HEK293 (cell line): Measurements from ENCODE around the gene FHIT.

Source experiments
- CTCF ChIA-PET: fragments of 350-600 bp; formaldehyde crosslinking; extraction: SDS; loops from one replicate; lab custom pipeline; 2021; ENCODE audit warnings: antibody characterized with exemption; lab: Yijun Ruan, JAX
- POLR2A ChIA-PET: fragments of 300-600 bp; formaldehyde crosslinking; extraction: SDS; loops from one replicate; lab custom pipeline; 2020; ENCODE audit warnings: antibody characterized with exemption, inconsistent platforms; lab: Yijun Ruan, JAX
- H3K27ac ChIP-seq: fragments of 200-500 bp; sonication (Bioruptor generic); 2 replicates; pipeline ENCODE4 v1.5.1; 2014; ENCODE audit warnings: low read depth, low read length, control low read depth, inconsistent platforms; ENCODE audit errors: extremely low read depth
- H3K36me3 ChIP-seq, 2 experiments: fragments of 200-500 bp in 1 of 2; sonication (Bioruptor generic) in 1 of 2; 1 replicate in 1 of 2; 2 replicates in 1 of 2; pipeline ENCODE4 v1.5.1; 2014 to 2017; ENCODE audit warnings: inconsistent platforms in 2 of 2, low read length in 2 of 2; ENCODE audit not compliant: control insufficient read depth in 2 of 2, insufficient read depth in 1 of 2
- H3K4me1 ChIP-seq: fragments of 200-500 bp; sonication (Bioruptor generic); 2 replicates; pipeline ENCODE4 v1.5.1; 2014; ENCODE audit warnings: mild to moderate bottlenecking, low read length, inconsistent platforms; ENCODE audit not compliant: control insufficient read depth, insufficient read depth
- H3K4me3 ChIP-seq: 2 replicates; pipeline ENCODE4 v1.5.1; 2011; ENCODE audit warnings: low read depth, mild to moderate bottlenecking, control low read depth, low read length, moderate library complexity
- H3K9me3 ChIP-seq: fragments of 200-500 bp; sonication (Bioruptor generic); 2 replicates; pipeline ENCODE4 v1.5.1; 2014; ENCODE audit warnings: low read depth, low read length, inconsistent platforms; ENCODE audit not compliant: control insufficient read depth, insufficient read depth
- BCL11B ChIP-seq: fragments of 450-650 bp; formaldehyde crosslinking; IDR thresholded peaks from 2 replicates; pipeline ENCODE4 v1.5.1; 2016; ENCODE audit warnings: low read depth, missing biosample characterization, missing genetic modification characterization
- GLIS2 ChIP-seq: fragments of 450-650 bp; formaldehyde crosslinking; IDR thresholded peaks from 2 replicates; pipeline ENCODE4 v1.5.1; 2016; ENCODE audit warnings: missing biosample characterization, missing genetic modification characterization
- HOXC10 ChIP-seq: sonication (generic); formaldehyde crosslinking; IDR thresholded peaks from 2 replicates; pipeline ENCODE4 v1.8.1; 2023; ENCODE audit warnings: mild to moderate bottlenecking, missing genetic modification reagents
- KLF17 ChIP-seq: fragments of 450-650 bp; formaldehyde crosslinking; IDR thresholded peaks from 2 replicates; pipeline ENCODE4 v1.5.1; 2016; ENCODE audit warnings: missing biosample characterization, missing genetic modification characterization
- TCF7L2 ChIP-seq: IDR thresholded peaks from 2 replicates; pipeline ENCODE4 v1.6.1; 2011; ENCODE audit warnings: low read depth, mild to moderate bottlenecking, inconsistent platforms, low read length, moderate library complexity, borderline replicate concordance
- TSHZ1 ChIP-seq: fragments of 450-650 bp; formaldehyde crosslinking; IDR thresholded peaks from 2 replicates; pipeline ENCODE4 v1.5.1; 2016; ENCODE audit warnings: missing biosample characterization, missing genetic modification characterization, borderline replicate concordance
- ZNF121 ChIP-seq: fragments of 450-650 bp; formaldehyde crosslinking; IDR thresholded peaks from 2 replicates; pipeline ENCODE4 v1.5.1; 2016; ENCODE audit warnings: missing biosample characterization, missing genetic modification characterization
- ZNF394 ChIP-seq: fragments of 450-650 bp; formaldehyde crosslinking; IDR thresholded peaks from 2 replicates; pipeline ENCODE4 v1.5.1; 2016; ENCODE audit warnings: missing biosample characterization, missing genetic modification characterization, mild to moderate bottlenecking, moderate library complexity, borderline replicate concordance
- ZNF423 ChIP-seq: fragments of 450-650 bp; formaldehyde crosslinking; IDR thresholded peaks from 2 replicates; pipeline ENCODE4 v1.5.1; 2016; ENCODE audit warnings: missing biosample characterization, missing genetic modification characterization
- ZNF521 ChIP-seq: fragments of 450-650 bp; formaldehyde crosslinking; IDR thresholded peaks from 2 replicates; pipeline ENCODE4 v1.5.1; 2017; ENCODE audit warnings: missing biosample characterization, mild to moderate bottlenecking, missing genetic modification characterization
- ZNF561 ChIP-seq: fragments of 450-650 bp; IDR thresholded peaks from 2 replicates; pipeline ENCODE4 v1.5.1; 2018; ENCODE audit warnings: missing biosample characterization, missing genetic modification characterization, borderline replicate concordance
- ZNF580 ChIP-seq: fragments of 450-650 bp; formaldehyde crosslinking; IDR thresholded peaks from 2 replicates; pipeline ENCODE4 v1.5.1; 2016; ENCODE audit warnings: missing biosample characterization, missing genetic modification characterization
- ZNF585B ChIP-seq: fragments of 450-650 bp; formaldehyde crosslinking; IDR thresholded peaks from 2 replicates; pipeline ENCODE4 v1.5.1; 2016; ENCODE audit warnings: missing biosample characterization, missing genetic modification characterization
- ZNF624 ChIP-seq: fragments of 450-650 bp; formaldehyde crosslinking; IDR thresholded peaks from 2 replicates; pipeline ENCODE4 v1.5.1; 2017; ENCODE audit warnings: missing biosample characterization, missing genetic modification characterization
- ZNF701 ChIP-seq: fragments of 450-650 bp; formaldehyde crosslinking; IDR thresholded peaks from 2 replicates; pipeline ENCODE4 v1.5.1; 2016; ENCODE audit warnings: missing biosample characterization, missing genetic modification characterization
- ZSCAN18 ChIP-seq: fragments of 450-650 bp; formaldehyde crosslinking; IDR thresholded peaks from 2 replicates; pipeline ENCODE4 v1.5.1; 2016; ENCODE audit warnings: missing biosample characterization, missing genetic modification characterization
- TF ChIP-seq, protein P1 (sequence below): fragments of 450-650 bp; formaldehyde crosslinking; IDR thresholded peaks from 2 replicates; pipeline ENCODE4 v1.5.1; 2017; ENCODE audit warnings: missing biosample characterization, missing genetic modification characterization
- TF ChIP-seq, protein P2 (sequence below): fragments of 450-650 bp; formaldehyde crosslinking; IDR thresholded peaks from 2 replicates; pipeline ENCODE4 v1.5.1; 2017; ENCODE audit warnings: missing biosample characterization, missing genetic modification characterization
- TF ChIP-seq, protein P3 (sequence below): fragments of 450-650 bp; formaldehyde crosslinking; IDR thresholded peaks from 2 replicates; pipeline ENCODE4 v1.5.1; 2016; ENCODE audit warnings: missing biosample characterization, missing genetic modification characterization, low read depth

FHIT gene

DNA sequence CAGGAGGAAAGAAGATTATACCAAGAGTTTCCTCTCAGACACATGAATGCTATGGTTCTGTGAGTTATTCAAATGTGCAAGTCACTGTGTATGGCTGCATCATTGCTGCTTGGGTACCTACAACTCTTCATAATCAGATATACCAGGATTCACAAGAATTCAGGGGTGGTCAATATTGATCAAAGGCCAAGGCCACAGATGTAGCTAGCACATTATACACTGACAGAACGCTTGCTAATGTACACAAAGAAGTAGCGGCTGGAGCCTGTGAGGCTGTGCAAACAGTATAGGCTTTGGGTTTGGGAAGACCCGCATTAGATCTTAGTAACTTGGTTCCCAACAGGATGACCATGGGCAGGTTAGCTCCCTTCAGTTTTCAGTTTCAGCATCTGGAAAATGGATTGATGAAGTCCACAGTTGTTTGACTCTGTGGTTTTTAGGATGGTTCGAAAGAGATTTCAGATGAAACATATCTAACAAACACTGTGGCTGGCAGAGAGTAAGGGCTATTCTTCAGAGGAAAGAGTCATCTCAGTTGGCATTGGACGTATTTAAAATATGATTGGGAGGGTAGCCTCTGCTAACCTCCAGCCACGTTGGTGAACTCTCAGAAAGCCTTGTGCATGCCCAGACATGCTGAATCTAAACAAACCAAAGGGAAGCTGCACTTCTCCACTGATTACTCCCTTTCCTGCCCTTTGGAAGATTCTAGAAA is 1452.7 kb downstream of the FHIT start (continued):
- no peak for TF ChIP-seq ZNF394 (tag by site-specific recombination)
- TF ChIP-seq, all 188 proteins: peak for 0

- TF ChIP-seq ZNF121 (tag by site-specific recombination) (no peak), ZNF585B (no peak), ZNF521 (no peak), ZNF423 (tag by site-specific recombination) (no peak), ZNF561 (tag by site-specific recombination) (no peak), BCL11B (tag by site-specific recombination) (no peak), TCF7L2 (no peak), GLIS2 (tag by site-specific recombination) (no peak), ZNF624 (tag by site-specific recombination) (no peak), ZNF701 (tag by site-specific recombination) (no peak), TSHZ1 (tag by site-specific recombination) (no peak), ZNF580 (tag by site-specific recombination) (no peak), KLF17 (no peak), ZSCAN18 (tag by site-specific recombination) (no peak), HOXC10 (CRISPR knock-in tag) (no peak)
- TF ChIP-seq, protein P1, sequence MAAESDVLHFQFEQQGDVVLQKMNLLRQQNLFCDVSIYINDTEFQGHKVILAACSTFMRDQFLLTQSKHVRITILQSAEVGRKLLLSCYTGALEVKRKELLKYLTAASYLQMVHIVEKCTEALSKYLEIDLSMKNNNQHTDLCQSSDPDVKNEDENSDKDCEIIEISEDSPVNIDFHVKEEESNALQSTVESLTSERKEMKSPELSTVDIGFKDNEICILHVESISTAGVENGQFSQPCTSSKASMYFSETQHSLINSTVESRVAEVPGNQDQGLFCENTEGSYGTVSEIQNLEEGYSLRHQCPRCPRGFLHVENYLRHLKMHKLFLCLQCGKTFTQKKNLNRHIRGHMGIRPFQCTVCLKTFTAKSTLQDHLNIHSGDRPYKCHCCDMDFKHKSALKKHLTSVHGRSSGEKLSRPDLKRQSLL (tag by site-specific recombination): no peak
- TF ChIP-seq, protein P2, sequence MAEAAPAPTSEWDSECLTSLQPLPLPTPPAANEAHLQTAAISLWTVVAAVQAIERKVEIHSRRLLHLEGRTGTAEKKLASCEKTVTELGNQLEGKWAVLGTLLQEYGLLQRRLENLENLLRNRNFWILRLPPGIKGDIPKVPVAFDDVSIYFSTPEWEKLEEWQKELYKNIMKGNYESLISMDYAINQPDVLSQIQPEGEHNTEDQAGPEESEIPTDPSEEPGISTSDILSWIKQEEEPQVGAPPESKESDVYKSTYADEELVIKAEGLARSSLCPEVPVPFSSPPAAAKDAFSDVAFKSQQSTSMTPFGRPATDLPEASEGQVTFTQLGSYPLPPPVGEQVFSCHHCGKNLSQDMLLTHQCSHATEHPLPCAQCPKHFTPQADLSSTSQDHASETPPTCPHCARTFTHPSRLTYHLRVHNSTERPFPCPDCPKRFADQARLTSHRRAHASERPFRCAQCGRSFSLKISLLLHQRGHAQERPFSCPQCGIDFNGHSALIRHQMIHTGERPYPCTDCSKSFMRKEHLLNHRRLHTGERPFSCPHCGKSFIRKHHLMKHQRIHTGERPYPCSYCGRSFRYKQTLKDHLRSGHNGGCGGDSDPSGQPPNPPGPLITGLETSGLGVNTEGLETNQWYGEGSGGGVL (tag by site-specific recombination): no peak
- TF ChIP-seq, protein P3, sequence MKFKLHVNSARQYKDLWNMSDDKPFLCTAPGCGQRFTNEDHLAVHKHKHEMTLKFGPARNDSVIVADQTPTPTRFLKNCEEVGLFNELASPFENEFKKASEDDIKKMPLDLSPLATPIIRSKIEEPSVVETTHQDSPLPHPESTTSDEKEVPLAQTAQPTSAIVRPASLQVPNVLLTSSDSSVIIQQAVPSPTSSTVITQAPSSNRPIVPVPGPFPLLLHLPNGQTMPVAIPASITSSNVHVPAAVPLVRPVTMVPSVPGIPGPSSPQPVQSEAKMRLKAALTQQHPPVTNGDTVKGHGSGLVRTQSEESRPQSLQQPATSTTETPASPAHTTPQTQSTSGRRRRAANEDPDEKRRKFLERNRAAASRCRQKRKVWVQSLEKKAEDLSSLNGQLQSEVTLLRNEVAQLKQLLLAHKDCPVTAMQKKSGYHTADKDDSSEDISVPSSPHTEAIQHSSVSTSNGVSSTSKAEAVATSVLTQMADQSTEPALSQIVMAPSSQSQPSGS (tag by site-specific recombination): no peak
- TF ChIP-seq, all 188 proteins: peak for 0
- CTCF ChIA-PET: no interaction called here
Observed at GRCh38 chr3:59797533-59797932, 1453.7 kb downstream of the FHIT start.

More at GRCh38 chr3:59797533-59797932, 1453.7 kb downstream of the FHIT start:
- H3K4me1 ChIP-seq: no peaks in the 10 kb centered on the region
- H3K9me3 ChIP-seq: no peaks in the 10 kb centered on the region
- no peak overlapping the region for H3K27ac ChIP-seq
- no peak overlapping the region for H3K4me3 ChIP-seq
- POLR2A ChIA-PET: no interaction called here
- no peaks in the 10 kb centered on the region for H3K36me3 ChIP-seq
